Measurements from ENCODE around the gene PKD2L2.
"Not testable (repeated sequence)": the region's sequence is repeated elsewhere in the genome, so short reads cannot be mapped to it uniquely, and the experiment has no call there.

The PKD2L2 gene

DNA sequence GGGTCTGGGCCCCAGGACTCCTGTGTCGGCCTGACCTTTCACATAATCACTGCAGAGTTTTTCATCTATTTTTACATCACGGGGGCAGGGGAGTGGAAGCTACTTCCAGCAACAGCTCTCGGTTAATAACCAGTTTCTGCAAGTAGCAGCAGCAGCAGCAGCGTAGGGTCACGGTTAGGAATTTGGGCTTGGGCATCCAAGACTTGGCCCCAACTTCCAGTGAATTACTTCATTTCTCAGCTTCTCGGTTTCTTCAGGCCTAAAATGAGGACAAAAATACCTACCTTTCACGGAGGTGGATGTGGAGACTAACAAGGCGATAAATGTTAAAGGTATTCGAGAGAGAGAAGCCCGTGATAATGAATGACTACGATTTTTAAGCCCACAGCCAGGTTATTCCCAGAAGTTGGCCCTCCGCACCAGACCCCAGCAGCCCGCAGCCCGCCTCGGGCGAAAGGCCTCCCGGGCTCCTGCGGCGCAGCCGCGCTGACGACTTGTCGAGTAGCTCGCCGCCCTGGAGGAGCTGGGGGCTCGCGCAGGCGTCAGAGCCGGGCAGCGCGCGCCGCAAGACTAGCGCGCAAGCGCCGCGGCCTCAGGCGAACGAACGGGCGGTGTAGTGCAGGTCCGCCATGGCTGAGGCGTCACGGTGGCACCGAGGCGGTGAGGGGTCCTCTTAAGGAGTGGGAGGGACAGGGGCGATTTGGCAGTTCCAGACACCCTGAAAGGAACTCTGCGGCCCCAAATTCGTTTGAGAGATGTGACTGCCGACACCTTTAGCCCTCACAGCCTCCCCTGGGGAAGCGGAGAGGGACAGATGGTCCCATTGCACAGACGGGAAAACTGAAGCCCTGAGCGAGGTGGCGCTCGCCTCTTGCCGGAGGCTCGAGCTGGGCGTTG, at the start of gene PKD2L2:
PKD2L2 (plus strand) TSS at position 595 of the 897 bp plus-strand sequence; CDS start at position 630, 35 bp downstream.
- peak; percentile 73 for DNase-seq (ENCODE audit: low read depth)

DNA sequence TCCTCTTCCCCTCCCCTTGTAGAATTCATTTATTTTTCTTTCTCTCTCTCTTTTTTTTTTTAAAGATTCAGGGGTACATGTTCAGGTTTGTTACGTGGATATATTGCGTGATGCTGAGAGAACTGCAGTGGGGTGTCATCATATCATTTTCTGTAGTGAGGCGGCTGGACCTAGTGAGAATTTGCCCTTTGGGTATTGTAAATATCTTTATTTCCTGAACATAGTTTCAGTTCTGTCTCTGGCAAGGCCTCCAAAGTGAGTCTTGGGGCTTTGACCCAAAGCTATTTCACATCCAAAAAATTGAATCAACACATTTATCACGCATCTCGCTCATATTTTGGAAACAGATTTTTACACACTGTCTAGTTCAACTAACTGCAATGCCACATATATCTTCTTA, 47.0 kb upstream of the PKD2L2 start:
- DNase-seq (ENCODE audit: low read depth) = no peak

DNA sequence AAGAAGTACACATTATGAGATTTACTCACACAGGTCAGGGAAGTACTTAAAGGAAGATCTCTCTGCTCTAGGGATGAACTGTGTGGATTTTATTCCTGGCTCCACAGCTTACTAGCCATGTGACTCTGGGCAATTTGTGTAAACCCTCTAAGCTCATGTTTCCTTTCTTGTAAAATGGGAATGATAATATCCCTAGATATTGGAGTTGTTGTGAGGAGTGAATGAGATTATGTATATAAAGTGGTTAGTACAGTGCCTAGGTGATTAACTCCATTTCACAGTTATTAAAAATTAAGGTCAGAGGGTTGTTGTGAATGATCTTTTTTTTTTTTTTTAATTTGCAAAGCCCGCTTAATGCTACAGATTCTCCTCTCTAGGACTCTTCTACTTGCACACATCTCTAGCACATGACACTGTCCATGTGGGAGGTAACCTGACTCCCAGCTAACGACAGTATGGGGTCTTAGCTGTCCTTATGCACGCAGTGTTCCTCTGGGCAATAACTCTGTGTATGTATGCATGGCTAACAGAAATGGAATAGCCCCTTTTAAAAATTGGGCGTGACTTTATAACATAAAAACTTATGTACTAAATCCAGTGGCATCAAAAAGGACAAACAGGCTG, 45.5 kb upstream of the PKD2L2 start:
- DNase-seq (ENCODE audit: low read depth) = no peak

DNA sequence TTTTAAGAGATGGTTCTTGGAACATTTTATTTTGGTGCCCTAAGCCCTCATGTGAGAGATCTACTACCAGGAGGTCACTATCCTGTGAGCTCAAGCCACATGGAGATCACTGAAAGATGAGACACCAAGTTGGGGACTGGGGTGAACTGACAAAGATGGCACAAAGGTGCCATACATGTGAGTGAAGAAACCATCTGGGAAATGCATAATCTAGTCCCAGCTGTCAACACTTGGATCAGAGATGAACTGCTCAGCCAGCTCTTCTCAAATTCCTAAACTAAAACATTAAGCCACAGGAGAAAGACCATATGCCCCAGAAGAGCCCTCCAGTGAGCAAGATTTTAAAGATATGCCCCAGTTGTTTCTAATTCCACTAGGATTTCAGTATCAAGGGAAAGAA, 43.8 kb upstream of the PKD2L2 start:
- DNase-seq (ENCODE audit: low read depth) = no peak

DNA sequence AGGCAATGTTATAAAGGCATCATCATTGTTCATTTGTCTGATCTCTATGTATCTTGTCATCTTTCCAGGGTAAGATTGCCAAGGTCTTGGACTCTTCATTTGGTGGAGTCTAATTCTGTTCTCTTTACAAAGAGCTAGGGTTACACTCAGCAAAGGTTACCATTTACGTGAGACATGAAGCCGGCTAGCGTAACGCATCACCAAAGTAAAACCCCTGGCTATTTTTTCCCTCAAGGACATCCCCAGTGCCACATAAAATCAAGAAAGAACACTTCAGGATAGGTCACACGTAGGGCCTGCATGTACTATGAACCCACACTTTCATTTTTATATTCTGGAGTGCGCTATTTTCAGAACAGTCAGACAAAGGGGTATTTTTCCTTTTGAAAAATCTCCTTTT, 41.6 kb upstream of the PKD2L2 start:
- no peak for DNase-seq (ENCODE audit: low read depth)

DNA sequence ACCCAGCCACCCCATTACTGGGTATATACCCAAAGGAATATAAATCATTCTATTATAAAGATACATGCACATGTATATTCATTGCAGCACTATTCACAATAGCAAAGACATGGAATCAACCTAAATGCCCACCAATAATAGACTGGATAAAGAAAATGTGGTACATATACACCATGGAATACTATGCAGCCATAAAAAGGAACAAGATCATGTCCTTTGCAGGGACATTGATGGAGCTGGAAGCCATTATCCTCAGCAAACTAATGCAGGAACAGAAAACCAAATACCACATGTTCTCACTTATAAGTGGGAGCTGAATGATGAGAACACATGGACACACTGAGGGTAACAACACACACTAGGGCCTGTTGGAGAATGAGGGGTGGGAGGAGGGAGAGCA, 36.1 kb upstream of the PKD2L2 start:
- not testable (repeated sequence) for DNase-seq (ENCODE audit: low read depth)

DNA sequence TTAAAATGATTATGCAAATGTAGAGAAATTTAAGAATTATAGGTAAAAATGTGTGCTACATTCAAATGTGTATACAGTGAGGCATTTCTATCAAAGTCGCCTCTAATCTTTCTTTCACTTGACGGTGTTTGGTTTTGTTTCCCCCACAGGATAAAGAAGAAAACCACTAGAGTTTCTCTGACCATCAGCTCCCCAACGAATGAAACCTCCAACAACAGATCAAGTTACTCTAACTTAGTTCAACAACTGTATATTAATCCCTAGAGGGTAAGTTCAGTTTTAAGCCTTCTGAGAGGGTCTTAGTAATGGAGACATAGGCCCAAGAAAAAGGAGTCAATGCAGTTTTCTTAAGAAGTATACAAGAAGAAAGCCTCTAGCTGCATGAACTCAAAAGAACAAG, 33.1 kb upstream of the PKD2L2 start:
- no peak for DNase-seq (ENCODE audit: low read depth)

DNA sequence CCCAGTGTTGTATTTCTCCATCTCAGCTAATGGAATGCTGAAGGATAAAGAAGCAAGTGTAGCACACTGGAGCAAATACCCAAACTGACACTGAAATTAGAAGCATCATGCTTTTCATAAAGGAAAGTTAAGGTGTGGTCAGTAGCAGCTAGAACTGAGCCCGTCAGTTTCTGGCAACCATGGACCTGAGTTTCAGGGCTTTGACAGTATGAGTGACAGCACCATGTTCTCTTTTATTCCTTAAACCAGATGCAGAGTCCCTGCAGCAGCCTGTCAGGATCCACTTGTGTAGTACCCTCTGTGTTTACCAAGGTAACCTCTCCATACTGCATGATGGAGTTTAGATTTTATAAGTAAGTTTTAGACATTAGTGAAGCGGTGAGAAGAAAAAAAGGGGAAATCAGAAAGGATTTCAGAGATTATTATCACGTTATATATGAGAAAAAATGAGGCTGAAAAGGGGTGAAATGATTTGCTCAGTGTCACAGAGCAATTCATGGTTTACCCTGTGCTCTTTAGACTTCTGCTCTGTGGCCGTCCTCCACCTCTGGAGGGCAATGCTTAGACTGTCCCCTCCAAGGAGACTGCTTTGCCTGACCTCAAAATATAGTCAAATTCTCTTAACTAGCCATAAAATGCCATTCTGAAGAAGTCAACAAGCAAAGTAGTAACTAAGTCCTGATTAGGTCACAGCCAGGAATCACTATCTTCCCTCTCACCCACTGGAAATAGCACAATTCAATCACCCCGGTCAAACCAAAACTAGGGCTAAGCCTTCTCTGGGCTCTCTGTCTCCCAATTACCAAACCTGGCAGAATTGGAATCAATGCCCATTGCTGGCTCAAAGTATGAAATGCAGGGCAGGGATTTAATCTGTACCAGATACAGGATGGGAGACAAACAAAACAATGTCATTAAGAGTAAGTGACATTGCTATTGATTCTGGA, 32.1 kb upstream of the PKD2L2 start:
- no peak for DNase-seq (ENCODE audit: low read depth)

DNA sequence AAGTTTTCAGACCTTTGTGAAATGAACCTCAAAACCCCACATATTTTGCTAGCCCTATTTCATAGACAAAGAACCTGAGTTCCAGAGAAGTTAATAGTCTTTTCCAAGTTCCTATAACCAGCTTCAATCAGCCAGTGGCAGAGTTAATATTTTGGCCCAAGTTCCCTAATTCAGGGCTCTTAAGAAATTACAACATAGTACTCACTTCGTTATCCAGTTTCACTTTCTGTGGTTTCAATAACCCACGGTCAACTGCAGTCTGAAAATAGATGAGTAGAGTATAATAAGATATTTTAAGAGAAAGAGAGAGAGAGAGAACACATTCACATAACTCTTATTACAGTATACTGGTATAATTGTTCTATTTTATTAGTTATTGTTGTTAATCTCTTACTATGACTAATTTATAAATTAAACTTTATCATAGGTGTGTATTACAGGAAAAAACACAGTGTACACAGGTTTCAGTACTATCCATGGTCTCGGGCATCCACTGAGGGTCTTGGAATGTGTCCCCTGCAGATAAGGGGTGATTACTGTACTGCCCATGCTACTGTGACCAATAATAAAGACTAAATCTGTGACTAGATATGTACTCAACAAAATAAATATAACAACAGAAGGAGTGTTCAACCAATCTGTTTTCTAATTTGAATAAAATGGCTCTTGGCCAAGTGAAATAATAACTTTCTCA, 30.9 kb upstream of the PKD2L2 start:
- DNase-seq (ENCODE audit: low read depth) = no peak

DNA sequence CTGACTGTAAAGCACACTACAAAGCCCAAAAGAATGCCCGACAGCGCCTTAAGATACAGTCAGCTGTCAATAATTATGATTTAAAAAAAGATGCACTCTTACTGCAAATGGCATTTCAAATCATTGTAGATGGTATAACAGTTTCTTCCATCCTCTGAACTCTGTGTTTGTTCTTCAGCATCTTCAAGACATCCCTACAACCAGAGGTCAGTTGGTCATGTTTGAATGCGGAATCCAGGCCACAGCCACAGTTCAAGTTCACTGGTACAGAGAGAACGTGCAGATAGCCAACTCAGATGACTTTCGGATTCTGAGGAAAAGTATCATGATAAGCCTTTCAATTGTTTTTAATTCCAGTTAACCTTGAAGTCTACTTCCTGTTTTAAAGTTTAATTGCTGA, 30.3 kb upstream of the PKD2L2 start:
- no peak for DNase-seq (ENCODE audit: low read depth)

DNA sequence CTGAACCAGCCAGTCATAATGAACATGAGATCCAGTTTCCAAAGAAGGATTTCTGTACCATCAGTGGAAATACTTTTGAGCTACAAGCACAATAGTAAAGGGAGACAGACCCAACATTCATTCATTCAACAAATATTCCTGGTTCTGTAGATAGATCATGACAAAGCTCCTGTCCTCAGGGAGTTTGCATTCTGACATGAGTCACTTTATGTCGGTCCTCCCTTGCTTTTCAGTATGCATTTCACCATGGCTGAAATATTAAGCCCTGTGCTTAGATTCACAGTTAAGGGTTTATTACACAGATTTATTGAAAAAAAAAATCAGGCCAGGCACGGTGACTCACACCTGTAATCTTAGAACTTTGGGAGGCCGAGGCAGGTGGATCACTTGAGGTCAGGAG, 27.0 kb upstream of the PKD2L2 start:
- no peak for DNase-seq (ENCODE audit: low read depth)

DNA sequence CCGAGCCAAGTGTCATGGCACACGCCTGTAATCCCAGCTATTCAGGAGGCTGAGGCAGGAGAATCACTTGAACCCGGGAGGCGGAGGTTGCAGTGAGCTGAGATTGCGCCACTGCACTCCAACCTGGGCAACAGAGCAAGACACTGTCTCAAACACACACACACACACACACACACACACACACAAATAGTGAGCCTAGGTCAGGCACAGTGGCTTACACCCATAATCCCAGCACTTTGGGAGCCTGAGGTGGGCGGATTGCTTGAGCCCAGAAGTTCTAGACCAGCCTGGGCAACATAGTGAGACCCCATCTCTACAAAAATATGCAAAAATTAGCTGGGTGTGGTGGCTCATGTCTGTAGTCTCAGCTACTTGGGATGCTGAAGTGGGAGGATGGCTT, 25.6 kb upstream of the PKD2L2 start:
- not testable (repeated sequence) for DNase-seq (ENCODE audit: low read depth)

DNA sequence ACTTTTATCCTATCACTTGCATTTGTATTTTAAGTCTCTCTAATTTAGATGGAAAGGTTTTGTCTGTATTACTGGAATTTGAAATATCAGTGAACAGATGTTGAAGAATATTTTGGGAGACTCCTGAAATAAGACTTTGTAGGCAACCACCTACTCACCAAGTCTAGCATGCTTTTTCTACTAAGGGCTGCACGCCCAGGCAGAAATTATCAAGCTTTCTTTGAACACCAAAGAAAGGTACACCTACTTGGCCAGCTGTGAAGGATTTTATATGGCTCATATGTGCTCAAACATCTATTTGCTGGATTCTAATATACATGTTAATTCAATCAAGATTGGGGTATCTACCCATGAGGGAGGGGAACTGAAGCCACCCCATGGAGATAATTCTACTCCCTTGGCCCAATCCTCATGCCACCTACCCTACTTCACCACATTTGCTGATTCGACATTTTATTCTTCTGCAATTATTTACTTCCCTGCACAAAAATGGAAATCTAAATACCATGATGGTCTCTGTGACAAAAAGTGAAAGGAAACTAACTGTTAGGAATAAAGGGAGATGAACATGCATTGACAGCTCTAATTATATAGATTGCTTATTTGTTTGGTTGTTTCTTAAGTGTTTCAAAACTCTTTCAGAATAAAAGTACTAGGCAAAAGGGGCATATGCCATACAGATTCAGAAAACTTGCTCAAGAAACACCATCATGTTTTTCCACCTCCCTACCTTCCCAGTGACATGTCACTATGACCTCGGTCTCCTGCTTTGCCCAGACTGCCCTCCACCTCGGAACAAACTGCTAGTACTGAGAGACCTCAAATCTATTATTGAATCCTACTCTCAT, 22.5 kb upstream of the PKD2L2 start:
- no peak for DNase-seq (ENCODE audit: low read depth)

DNA sequence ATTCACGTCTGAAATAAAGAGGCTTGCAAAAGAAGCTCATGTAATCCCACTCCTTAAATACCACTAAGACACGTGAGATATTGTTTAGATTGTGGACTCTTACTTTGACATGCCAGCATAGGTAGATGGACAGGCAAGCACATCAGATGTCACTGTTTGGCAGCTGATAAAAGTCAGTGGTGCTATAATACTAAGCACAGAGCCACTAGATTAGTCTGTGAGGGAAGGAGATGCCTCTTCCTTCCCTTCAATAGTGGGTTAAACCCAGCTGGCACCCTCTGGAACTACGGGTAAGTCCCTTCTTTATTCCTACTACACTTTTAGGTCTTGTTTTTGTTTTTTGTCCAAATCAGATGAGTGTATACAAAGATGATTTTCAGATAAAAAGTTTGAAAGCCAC, 21.6 kb upstream of the PKD2L2 start, which contains the start of gene MYOT:
MYOT (plus strand) TSS at position 197 of the 400 bp plus-strand sequence. CDS start 2,792 bp downstream, outside the sequence.
- no peak for DNase-seq (ENCODE audit: low read depth)

DNA sequence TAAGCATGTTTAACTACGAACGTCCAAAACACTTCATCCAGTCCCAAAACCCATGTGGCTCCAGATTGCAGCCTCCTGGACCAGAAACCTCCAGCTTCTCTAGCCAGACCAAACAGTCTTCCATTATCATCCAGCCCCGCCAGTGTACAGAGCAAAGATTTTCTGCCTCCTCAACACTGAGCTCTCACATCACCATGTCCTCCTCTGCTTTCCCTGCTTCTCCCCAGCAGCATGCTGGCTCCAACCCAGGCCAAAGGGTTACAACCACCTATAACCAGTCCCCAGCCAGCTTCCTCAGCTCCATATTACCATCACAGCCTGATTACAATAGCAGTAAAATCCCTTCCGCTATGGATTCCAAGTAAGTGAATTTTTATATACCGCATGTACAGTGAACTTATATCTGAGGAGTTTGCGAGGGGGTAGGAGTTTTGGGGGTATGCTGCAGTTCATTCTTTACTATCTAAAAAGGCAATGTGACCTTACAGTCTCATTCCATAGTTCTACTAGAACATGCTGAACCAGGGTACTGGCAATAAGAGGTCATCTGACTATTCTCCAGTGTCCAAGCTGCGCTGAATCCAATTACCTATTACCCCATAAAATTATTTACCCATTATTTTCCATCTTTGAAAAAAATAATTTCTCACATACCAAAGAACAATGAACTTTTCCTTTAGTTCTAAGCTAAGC, 18.5 kb upstream of the PKD2L2 start:
- DNase-seq (ENCODE audit: low read depth) = no peak

DNA sequence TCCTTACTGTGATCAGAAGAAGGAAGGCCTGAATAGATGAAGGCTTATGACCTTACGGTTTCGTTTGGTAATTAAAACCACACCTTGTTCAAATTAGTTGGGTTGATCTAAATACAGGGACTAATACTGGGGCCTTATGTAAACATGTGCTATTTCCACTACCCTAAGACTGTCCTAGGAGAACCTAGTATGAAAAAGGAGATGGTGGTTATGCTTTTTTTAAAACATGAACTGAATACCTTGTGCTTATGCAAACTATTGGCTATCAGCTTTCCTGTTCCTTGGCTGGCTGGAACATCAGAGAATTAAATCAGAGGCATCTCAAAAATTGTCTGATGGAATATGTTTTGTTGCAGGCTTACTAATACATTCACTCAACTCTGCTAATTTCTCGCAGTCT, 17.7 kb upstream of the PKD2L2 start:
- DNase-seq (ENCODE audit: low read depth) = no peak

DNA sequence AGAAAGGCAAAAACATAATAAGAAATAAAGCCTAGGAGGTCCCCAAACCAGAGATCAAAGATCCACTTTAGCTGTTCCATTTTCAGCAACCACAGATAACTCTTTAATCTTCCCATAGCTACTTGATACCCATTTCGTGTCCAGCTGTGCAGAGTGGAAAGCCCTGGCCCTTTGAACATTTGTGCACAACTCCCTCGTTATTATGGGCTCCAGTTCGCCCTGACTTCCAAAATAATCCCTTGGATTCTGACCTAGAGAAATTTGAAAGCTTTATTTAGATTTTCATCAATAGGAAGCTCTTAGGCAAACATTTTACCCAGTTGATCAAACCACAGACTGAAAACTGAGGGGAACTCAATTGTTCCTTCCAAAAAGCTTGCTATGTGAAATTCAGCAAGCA, 16.8 kb upstream of the PKD2L2 start:
- DNase-seq (ENCODE audit: low read depth) = no peak

DNA sequence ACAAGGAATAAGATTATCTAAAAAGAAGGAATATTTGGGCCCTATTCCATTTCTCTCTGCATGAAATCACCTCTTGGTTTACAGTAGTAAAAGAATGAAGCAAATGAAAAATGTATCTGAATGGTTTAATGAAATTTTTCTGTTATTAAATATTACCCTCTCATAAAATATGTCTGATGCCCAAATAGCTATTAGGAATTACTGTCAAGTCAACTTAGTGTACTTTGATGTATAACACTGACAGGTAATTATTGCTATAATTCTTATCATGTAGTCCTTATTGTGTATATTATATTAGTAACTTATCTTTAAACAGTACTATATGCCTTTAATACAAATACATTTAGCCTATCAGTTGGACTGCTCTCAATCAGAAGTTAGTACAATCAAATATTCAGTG, 13.2 kb upstream of the PKD2L2 start:
- DNase-seq (ENCODE audit: low read depth) = no peak

DNA sequence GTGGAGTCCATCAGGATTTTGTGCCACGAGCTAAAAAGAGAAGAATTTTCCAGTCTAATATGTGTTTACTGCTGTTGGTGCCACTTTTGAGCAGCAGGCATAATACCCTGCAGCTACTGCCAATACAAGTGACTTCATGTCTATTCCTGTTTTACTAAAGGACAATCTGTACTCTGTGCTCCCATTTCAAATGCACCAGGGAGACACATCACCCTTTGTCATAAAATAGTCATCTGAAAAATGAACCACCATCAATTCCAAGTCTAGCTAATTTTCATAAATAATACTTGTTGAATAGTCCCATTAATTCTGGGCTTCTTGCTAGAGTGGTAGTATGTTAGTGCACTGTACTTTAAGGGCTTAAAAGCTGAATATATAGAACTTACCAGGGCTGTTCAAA, 8.9 kb upstream of the PKD2L2 start:
- no peak for DNase-seq (ENCODE audit: low read depth)

DNA sequence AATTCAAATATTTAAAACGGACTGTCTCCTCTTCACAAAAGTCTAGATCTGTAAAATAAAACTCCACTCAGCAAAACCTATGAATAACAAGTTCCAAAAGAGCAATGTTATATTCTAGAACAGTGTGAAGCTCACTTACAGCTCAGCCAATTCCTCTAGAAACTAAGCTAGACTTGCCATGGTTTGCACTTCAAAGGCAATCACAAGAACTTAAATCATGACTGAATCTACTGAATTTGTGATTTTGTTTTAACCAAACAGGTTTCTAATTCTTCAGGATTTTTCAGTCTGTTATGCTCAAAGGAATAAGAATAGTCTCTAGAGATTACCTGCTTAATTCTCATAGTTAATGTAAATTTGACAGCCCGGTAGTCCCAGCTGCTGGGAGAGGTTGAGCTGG, 1.4 kb upstream of the PKD2L2 start:
- DNase-seq (ENCODE audit: low read depth) = no peak

Data from stimulated activated CD8-positive, alpha-beta memory T cell treated with anti-CD3 and anti-CD28 coated beads, Interleukin-7, amount 100 ng/mL, for 24 hours (primary cell).